ENCODE results near the gene USP38.

GRCh38 chr4:143183513-143184216 is 1.1 kb upstream of the USP38 start:
- TF ChIP-seq CTCF (IDR thresholded peaks at IDR 0.05), result no peak
- TF ChIP-seq POLR2A (IDR thresholded peaks at IDR 0.05), result no peak
